ENCODE data around the gene MRTFB. TPM values are rescaled to one million over a fixed set of nuclear protein-coding genes. Genes with fewer than 3 reads are reported as not detected.

MRTFB gene
- polyA plus RNA-seq, 1 experiment, result 6.2 TPM

DNA sequence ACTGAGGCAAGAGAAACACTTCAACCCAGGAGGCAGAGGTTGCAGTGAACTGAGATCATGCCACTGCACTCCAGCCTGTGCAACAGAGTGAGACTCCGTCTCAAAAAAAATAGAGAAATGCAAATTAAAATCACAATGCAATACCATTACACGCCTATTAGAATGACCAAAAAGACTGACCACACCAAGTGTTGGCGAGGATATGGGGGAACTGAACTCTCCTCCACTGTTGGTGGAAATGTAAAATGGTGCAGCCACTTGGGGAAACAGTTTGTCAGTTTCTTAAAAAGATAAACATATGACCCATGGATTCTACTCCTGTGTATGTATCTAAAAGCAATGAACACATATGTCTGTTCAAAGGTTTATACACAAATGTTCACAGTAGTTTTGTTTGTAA lies 204.8 kb downstream of the MRTFB start:
- Histone ChIP-seq H3K4me3 (ENCODE audit: low read depth, low read length) (no peak overlapping the region), H3K36me3 (ENCODE audit: control insufficient read depth, insufficient read depth, low read length) (no peaks in the 10 kb centered on the region), H3K27me3 (ENCODE audit: control insufficient read depth, insufficient read depth, low read length) (no peaks in the 10 kb centered on the region)
- TF ChIP-seq, protein P1, sequence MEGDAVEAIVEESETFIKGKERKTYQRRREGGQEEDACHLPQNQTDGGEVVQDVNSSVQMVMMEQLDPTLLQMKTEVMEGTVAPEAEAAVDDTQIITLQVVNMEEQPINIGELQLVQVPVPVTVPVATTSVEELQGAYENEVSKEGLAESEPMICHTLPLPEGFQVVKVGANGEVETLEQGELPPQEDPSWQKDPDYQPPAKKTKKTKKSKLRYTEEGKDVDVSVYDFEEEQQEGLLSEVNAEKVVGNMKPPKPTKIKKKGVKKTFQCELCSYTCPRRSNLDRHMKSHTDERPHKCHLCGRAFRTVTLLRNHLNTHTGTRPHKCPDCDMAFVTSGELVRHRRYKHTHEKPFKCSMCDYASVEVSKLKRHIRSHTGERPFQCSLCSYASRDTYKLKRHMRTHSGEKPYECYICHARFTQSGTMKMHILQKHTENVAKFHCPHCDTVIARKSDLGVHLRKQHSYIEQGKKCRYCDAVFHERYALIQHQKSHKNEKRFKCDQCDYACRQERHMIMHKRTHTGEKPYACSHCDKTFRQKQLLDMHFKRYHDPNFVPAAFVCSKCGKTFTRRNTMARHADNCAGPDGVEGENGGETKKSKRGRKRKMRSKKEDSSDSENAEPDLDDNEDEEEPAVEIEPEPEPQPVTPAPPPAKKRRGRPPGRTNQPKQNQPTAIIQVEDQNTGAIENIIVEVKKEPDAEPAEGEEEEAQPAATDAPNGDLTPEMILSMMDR (IDR thresholded peaks at IDR 0.05; ENCODE audit: insufficient read depth, low read depth, low read length), result no peak
- ChIA-PET POLR2A (no interaction called here), CTCF (no interaction called here)
- DNase-seq (ENCODE audit: low read depth), result no peak

DNA sequence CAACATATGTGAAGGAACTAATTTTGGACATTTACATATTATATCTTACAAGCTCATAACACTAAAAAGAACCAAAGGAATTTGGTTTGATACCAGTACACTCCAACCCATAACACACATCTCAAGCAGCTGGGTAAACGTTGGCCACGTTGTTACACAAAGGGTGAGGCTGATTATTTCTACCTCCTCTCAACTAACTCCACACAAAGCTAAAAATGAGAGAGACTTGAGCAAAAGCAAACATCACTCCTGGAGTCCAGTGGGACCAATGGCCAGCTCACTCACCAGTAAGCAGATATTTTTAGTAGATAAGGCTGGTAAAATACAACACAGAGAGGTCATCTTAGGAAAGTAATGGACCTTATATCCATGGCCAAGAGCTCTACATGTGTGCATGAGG lies 207.6 kb downstream of the MRTFB start:
- POLR2A ChIA-PET, result interaction anchor here (0.6 kb wide), 1 partner anchor 37 kb away, joined by 3 read pairs; no protein-coding TSS in a partner anchor
- CTCF ChIA-PET, result interaction anchor here (1.2 to 1.3 kb wide), 2 partner anchors 10 to 29 kb away, joined by 3 to 5 read pairs; no protein-coding TSS in a partner anchor
- Histone ChIP-seq H3K27me3 (ENCODE audit: control insufficient read depth, insufficient read depth, low read length) (no peaks in the 10 kb centered on the region), H3K4me3 (ENCODE audit: low read depth, low read length) (no peak overlapping the region), H3K36me3 (ENCODE audit: control insufficient read depth, insufficient read depth, low read length) (no peaks in the 10 kb centered on the region)
- TF ChIP-seq, protein P1 (IDR thresholded peaks at IDR 0.05; ENCODE audit: insufficient read depth, low read depth, low read length), result no peak
- DNase-seq (ENCODE audit: low read depth), result no peak

DNA sequence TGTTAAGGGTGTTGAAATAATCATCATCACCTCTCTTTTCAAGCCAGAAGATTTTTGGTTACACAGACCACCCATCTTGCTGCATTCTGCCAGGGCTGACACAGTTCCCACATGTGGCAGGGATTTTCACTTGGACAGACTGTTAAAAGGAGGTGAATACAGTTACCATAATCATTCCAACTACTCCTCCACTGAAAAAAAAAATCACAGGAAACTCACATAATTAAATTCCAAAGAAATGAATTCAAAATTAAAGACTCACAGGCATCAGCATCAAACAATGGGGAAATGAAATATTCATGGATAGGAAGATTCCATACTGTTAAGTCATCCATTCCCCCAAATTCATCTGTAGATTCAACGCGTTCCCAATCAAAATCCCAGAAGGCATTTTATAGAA lies 209.4 kb downstream of the MRTFB start:
- Histone ChIP-seq H3K36me3 (ENCODE audit: control insufficient read depth, insufficient read depth, low read length) (no peaks in the 10 kb centered on the region), H3K27me3 (ENCODE audit: control insufficient read depth, insufficient read depth, low read length) (no peaks in the 10 kb centered on the region), H3K4me3 (ENCODE audit: low read depth, low read length) (no peak overlapping the region)
- DNase-seq (ENCODE audit: low read depth), result no peak
- TF ChIP-seq, protein P1 (IDR thresholded peaks at IDR 0.05; ENCODE audit: insufficient read depth, low read depth, low read length), result no peak
- ChIA-PET POLR2A (no interaction called here), CTCF (interaction anchor here (1.0 kb wide), 1 partner anchor 15 kb away, joined by 4 read pairs; no protein-coding TSS in a partner anchor)

DNA sequence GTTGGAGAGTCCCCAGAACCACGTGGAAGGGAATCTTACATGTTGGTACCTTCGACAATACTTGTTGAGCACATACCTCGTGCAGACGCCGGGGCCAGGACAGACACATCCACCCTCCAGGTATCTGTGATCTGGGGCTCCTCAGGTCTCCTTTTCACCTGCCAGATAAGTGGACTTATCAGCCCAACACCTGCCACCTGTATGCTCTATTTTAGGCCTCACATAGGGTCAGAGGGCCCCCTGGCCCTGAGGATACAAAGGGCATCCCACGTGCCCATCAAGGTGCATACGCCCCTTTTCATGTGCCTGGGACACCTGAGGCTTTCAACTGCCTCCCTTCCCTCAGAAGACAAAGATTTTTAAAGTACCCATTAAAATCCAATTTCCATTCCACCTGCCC lies 212.7 kb downstream of the MRTFB start:
- H3K4me3 ChIP-seq (ENCODE audit: low read depth, low read length), result no peak overlapping the region
- TF ChIP-seq, protein P1 (IDR thresholded peaks at IDR 0.05; ENCODE audit: insufficient read depth, low read depth, low read length), result no peak
- ChIA-PET CTCF (interaction anchor here (2.6 kb wide), 1 partner anchor 361 kb away, joined by 16 read pairs; no protein-coding TSS in a partner anchor), POLR2A (no interaction called here)
- H3K27me3 ChIP-seq (ENCODE audit: control insufficient read depth, insufficient read depth, low read length), result no peaks in the 10 kb centered on the region
- no peaks in the 10 kb centered on the region for H3K36me3 ChIP-seq (ENCODE audit: control insufficient read depth, insufficient read depth, low read length)
- no peak for DNase-seq (ENCODE audit: low read depth)

DNA sequence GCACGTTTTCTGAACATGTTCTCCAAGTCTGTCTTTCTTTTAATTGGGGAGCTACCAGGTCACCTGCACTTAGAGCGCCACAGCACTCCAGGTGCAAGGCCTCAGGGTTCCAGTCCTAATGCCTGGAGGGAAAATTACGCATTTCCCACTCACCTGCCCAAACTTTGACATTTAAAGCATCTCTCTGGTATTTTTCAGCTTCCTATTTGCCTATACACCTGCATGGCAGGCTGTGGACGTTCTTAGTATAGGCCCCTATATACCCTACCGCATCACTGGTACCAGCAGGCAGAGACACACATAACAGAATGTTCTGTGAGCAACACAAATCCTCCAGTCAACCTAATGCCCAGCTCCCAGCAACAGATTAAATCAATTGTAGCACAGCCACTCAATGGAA lies 213.3 kb downstream of the MRTFB start:
- CTCF ChIA-PET, result interaction anchor here (1.8 to 2.6 kb wide), 2 partner anchors 31 to 362 kb away, joined by 4 to 16 read pairs; no protein-coding TSS in a partner anchor
- H3K4me3 ChIP-seq (ENCODE audit: low read depth, low read length), result no peak overlapping the region

More for the DNA sequence above, 213.3 kb downstream of the MRTFB start:
- no peak for DNase-seq (ENCODE audit: low read depth)
- TF ChIP-seq, protein P1 (IDR thresholded peaks at IDR 0.05; ENCODE audit: insufficient read depth, low read depth, low read length), result no peak
- POLR2A ChIA-PET, result no interaction called here
- Histone ChIP-seq H3K36me3 (ENCODE audit: control insufficient read depth, insufficient read depth, low read length) (no peaks in the 10 kb centered on the region), H3K27me3 (ENCODE audit: control insufficient read depth, insufficient read depth, low read length) (no peaks in the 10 kb centered on the region)
